Measurements from ENCODE around the gene POU2F3.

DNA sequence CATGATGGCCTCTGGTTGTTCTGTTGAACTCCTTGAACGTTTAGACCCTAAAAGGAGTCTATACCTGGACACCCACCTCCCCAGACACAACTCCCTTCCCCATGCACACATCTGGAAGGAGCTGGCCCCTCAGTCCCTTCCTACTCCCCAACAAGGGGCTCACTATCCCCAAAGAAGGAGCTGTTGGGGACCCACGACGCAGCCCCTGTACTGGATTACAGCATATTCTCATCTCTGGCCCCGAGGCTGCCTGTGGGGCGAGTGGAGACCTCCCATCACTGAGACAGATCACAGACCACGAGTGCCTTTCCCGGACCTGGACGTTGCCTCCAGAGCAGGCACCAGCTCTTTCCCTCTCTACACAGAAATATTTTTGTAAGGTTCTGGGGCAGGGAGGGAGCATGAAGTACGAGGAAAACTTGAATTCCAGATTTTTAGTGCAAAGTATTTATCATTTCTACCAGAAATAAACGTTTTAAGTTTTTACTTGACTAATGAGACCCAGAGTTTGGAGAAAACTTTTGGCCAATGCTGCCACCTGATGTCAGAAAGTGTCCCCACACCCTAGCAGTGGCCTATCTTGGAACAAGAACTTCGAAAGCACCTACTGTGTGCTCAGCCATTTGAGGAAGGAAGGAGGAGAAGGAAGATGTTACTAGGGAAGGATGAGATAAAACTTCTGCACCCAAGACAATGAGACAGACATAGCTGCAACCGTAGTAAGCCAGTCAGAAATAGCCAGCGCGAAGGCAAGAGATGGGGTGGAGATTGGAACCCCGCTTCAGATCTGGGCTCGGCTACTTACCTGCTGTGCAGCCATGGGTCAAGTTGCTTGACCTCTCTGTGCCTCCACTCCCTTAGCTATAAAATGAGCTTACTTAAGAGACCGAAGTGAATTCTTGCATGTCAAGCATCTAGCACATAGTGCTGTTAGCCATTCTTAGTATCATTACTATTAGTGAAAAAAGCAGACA, 10.2 kb upstream of the POU2F3 start:
- TF ChIP-seq ZNF574 (CRISPR knock-in tag; IDR thresholded peaks at IDR 0.05): no peak
- no peak for TF ChIP-seq RBM39 (IDR thresholded peaks at IDR 0.05; ENCODE audit: low read depth, low read length, poor library complexity, severe bottlenecking)
